HG02798 (cell line): ENCODE measurements around the gene CXCR4.
A peak's percentile ranks its signal among the peaks of the same experiment; 100 is the strongest.

Experiments
- ATAC-seq: cut with Tn5 transposase; IDR thresholded peaks from one replicate; pipeline ENCODE4 v1.9.1; 2021; ENCODE audit warnings: mild to moderate bottlenecking; ENCODE audit not compliant: unreplicated experiment, poor library complexity

Gene CXCR4

GRCh38 chr2:136117909-136118818 lies at the start of gene CXCR4:
CXCR4 (minus strand) TSS chr2:136118149; CDS start chr2:136118060, 89 bp downstream.
- ATAC-seq, result peak; percentile 34

- no peak for ATAC-seq
Measured at GRCh38 chr2:136164280-136164776, 46.4 kb upstream of the CXCR4 start.

GRCh38 chr2:136162438-136162837 lies 44.5 kb upstream of the CXCR4 start:
- ATAC-seq, result no peak

GRCh38 chr2:136156411-136156810 lies 38.5 kb upstream of the CXCR4 start:
- ATAC-seq, result no peak

- ATAC-seq, result no peak
Measured at GRCh38 chr2:136154384-136154783, 36.4 kb upstream of the CXCR4 start.

GRCh38 chr2:136151021-136151971 lies 33.3 kb upstream of the CXCR4 start:
- no peak for ATAC-seq

- no peak for ATAC-seq
Measured at GRCh38 chr2:136149011-136149410, 31.1 kb upstream of the CXCR4 start.

GRCh38 chr2:136146564-136146963 lies 28.6 kb upstream of the CXCR4 start:
- ATAC-seq, result no peak

- no peak for ATAC-seq
Measured at GRCh38 chr2:136143603-136144451, 25.9 kb upstream of the CXCR4 start.

- no peak for ATAC-seq
Measured at GRCh38 chr2:136141510-136142149, 23.7 kb upstream of the CXCR4 start.

- ATAC-seq, result no peak
Measured at GRCh38 chr2:136139631-136140030, 21.7 kb upstream of the CXCR4 start.

GRCh38 chr2:136137982-136138381 lies 20.0 kb upstream of the CXCR4 start:
- ATAC-seq, result no peak

- ATAC-seq, result no peak
Measured at GRCh38 chr2:136136931-136137330, 19.0 kb upstream of the CXCR4 start.

- peak; percentile 58 for ATAC-seq
Measured at GRCh38 chr2:136135921-136136906, 18.3 kb upstream of the CXCR4 start.

GRCh38 chr2:136135462-136135861 lies 17.5 kb upstream of the CXCR4 start:
- no peak for ATAC-seq

GRCh38 chr2:136134126-136134525 lies 16.2 kb upstream of the CXCR4 start:
- ATAC-seq, result no peak

GRCh38 chr2:136133586-136133985 lies 15.6 kb upstream of the CXCR4 start:
- no peak for ATAC-seq

- ATAC-seq, result no peak
Measured at GRCh38 chr2:136133176-136133575, 15.2 kb upstream of the CXCR4 start.
